HUDEP-2 (cell line): ENCODE measurements around the gene SMOC1.

Experiments
- DNase-seq, 76 experiments: peaks; one replicate each; lab custom pipeline; 2025; ENCODE audit not compliant: unreplicated experiment in 76 of 76; lab: John Stamatoyannopoulos, UW

The SMOC1 gene

DNA sequence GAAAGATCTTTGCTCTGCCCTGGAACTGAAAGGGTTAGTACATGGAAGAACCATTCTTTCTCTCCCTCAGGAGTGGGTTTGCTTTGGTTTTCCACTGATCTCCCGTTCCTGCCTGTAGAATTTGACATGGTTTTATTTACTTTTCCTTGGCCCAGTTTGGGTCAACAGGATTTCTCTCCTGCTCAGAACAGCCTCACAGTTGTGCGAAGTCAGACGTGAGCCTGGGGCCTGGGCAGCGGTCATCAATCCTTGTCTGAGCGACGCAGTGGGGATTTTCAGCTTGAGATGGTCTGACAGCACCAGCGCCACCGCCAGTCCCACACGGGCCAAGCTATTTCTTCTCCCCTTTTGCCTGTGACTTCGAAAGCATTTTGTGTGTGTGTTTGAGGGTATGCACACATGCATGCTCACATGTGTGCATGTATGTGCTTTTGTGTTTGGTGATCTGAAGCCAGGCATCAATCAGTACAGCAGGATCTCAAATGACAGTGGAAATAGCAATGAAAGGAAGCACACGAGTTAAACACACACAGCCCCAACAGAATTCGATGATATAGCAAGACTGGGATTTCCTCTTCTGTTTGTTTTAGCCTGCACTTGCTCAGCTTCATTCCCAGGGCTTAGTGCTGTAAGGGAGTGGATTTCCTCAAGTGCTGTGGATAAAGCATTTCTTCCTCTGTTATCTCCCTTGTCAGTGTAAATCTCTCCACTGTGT lies 58.3 kb downstream of the SMOC1 start:
- DNase-seq, result no peak

DNA sequence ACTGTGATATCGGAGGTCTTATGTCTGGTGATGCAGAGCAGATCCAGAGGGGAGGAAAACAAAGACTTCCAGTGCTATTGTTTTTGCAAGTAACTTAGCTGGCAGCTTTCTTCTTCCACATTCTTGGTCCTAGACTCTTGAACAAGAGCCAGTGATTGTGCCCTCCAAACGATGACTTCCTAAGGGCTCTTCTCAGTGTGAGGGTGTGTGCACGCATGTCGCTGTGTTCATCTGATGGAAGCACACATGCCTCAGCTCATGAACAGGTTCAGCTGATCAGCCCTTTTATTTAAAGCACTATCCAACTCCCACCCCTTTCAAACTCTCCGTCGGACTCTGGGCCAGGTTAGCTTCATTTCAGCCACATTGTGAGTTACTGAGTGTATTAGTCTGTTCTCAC lies 59.5 kb downstream of the SMOC1 start:
- no peak for DNase-seq

DNA sequence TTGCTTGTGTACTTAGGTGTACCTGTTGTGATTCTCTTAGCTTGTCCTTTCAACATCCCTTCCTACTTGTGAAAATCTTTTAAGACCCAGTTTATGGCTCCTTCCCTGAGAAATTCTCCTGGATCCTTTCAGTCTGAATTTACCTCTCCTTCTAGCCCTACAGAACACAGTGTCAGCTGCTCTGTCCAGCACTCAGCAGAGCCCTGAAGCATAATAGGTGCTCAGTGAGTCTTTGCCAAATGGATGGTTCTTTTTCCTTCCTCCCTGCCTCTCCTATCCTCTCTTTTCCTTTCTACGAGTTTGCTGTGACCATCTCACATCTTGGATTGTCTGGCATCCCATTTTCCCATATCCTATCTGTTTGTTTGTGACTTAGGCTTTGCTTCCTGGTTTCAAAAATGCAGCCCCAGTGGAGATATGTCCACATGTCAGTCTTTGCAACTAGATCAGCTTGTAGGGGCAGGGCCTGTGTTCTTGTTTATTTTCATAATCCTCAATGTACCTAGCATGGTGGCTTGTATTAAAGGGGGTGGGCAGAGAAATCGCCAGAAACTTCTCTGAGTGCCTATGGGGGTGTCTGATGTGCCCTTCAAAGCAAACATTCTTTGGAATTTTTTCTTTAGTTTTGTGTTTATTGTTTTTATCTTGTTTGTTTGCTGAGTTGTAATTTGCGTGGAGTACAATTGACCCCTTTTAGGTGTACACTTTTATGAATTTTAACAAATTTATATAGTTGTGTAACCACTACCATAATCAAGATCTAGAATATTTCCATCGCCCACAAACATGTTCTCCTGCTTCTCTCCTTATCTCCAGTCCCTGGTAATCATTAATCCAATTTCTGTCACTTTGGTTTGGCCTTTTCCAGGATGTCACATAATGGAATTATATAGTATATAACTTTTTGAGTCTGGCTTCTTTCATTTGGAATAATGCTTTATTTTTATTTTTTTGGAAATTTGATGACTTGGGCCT lies 62.8 kb downstream of the SMOC1 start:
- no peak for DNase-seq

DNA sequence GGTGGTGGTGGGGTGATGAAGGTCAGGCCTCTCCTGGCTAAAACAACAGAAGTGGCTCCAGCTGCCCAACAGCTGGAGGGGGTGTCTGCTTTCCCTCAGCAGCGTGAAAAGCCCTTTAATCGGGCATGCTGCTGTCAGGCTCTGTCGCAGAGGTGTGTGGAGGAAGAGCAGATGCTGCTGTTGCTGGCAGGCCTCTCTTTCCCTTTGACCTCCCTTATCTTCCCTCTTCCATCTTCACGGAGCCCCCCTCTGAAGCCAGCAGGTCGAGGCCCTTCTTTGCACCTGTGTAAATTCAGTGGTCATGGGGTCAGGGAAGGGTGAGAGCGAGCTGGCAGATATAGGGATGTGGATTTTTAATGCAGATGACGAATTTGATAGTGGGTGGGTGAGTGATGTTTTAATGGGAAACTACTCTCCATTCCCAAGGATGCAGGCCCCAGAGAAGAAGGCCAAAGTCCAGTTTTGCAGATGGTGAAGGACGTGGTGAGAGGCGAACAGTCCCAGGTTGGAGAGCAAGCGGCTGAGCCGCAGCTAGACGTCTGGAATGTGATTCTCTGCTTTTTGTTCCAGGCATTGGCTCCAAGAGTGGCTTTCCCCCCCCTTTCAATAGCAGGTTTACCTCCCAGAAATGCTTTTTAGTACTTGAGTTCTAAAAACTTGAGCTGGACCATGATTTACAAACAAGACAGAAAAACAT lies 64.0 kb downstream of the SMOC1 start:
- no peak for DNase-seq

DNA sequence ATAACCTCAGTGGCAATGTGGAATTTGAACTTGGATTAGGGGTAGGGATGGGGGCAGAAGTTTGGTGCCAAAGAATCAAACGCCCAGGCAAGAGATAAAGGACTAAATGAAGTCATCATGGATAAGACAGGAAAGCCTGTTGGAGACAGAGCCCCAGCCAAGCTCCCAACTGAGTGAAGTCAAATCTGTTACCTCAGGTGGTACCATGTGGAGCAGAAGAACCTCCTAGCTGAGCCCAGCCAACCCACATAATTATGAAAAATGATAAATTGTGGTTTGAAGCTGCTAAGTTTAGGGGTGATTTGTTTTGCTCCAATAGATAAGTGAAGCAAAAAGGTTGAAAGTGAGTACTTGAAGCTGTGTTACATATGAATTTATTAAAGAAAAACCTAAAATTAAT lies 66.1 kb downstream of the SMOC1 start:
- DNase-seq, result no peak

DNA sequence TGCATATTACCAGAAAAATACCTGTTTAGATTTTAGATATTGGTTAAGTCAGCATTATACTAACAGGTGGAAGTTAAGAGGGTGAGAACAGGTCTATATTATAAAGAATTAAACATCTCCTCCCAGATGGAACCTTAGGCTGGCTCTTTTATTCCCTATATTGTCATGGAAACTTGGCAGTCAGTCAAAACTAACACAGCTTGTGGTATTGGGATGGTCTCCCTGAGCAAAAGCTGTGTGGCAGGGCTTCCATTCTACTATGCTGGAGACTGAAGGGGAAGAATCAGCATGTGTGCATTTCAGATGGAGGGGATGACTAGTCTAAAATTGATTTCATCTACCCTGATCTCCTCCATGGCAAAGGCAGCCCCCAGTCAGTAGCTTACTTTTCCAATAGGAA lies 66.7 kb downstream of the SMOC1 start:
- no peak for DNase-seq

GRCh38 chr14:69948351-69948750 lies 69.1 kb downstream of the SMOC1 start:
- DNase-seq, result no peak

GRCh38 chr14:69951263-69951662 lies 72.0 kb downstream of the SMOC1 start:
- DNase-seq, result no peak

DNA sequence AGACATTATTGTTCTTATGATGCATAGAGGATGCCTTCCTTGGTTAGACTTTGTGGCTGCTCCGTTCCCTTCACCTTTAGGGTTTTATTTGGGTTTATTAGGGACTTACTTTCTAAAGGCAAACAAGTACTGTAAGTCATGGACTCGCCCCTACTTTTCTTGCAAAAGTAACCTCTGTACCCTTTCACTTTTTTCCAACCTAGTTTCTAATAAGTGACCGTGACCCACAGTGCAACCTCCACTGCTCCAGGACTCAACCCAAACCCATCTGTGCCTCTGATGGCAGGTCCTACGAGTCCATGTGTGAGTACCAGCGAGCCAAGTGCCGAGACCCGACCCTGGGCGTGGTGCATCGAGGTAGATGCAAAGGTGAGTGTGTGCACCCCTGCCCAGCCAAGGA lies 72.7 kb downstream of the SMOC1 start:
- no peak for DNase-seq

- DNase-seq, result no peak
Measured at GRCh38 chr14:69953266-69953915, 74.2 kb downstream of the SMOC1 start.

DNA sequence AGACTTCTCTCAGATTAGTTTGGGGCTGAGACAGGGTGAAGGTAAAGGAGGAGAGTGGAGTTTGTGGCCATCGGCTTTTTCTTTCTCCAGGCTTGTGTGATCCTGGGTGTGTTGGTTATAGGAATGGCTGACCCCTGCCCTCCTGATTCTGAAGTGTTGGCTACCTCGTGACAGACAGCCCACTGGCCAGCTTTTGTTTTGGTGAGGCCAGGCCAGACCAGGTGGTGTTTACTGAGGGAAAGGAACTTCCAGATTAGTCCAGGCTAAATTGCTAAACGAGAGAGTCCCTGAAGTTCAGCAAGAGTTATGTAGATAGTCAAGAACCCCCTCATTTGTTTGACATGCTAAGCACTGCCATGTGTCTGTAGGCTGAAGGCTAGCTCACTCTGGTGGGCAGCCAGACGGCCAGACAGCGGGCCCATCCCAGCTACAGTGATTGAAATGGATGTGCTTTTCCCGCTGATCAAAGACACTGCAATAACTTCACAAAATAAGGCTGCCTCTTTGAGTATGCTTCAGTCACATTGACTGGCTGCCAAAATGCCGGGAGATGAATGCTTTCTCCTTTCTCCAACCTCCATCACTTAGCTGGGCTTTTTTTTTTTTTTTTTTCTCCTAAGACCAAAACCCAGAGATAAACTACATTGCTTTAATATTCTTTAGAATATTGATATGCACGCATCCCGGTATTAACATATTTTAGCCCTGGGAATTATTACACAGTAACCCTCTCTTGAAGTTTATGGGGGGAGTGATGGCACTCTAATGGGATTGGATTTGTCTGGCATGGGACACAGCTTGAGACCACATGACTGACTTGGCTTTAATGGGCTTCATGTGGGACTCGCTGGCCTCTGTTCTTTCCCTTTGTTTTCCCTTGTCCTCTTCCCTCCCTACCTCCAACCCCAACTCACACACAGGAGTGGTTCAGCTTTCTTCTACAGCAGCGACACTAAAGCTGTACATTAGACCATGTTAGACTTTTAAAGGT lies 76.9 kb downstream of the SMOC1 start:
- DNase-seq, result no peak

GRCh38 chr14:69956970-69957369 lies 77.8 kb downstream of the SMOC1 start:
- no peak for DNase-seq

- no peak for DNase-seq
Measured at GRCh38 chr14:69957986-69958385, 78.8 kb downstream of the SMOC1 start.

GRCh38 chr14:69959136-69959535 lies 79.9 kb downstream of the SMOC1 start:
- DNase-seq, result no peak

GRCh38 chr14:69960296-69960695 lies 81.1 kb downstream of the SMOC1 start:
- DNase-seq, result no peak

- no peak for DNase-seq
Measured at GRCh38 chr14:69963966-69964365, 84.8 kb downstream of the SMOC1 start.

- DNase-seq, result no peak
Measured at GRCh38 chr14:69964841-69965240, 85.6 kb downstream of the SMOC1 start.

DNA sequence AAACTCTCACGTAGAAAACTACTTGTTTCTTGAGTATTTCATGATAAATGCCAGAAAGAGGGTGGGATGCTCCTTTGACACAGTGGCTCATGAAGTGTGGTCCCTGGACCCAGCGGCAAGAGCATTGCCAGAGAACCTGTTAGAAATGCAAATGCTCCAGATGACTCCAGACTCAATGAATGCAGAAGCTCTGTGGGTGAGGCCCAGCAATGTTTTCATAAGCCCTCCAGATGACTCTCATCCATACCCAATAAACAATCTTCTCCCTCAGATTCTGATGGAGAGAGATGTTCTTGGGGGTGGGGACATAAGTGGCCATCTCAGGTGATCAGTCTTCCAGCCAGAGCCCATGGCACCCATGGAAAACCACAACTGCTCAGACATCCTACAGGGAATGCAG lies 88.9 kb downstream of the SMOC1 start:
- DNase-seq, result no peak

DNA sequence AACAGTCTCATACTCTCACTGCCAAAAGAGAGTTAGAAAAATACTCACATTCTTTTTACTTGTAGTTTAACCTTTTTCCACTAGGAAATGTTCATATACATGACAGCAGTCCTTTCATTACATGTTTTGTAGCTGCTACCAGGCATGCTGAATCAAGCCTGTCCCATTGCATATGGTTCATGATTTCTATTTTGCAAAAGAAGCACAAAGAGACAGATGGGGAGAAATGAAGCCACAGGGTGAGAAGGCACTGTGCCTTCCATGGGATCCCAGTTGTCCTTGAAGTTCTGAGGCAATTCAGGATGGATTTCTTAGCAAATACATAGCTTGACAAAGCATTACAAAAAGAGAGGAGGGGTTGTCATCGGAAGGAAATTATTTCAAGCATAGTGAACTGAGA lies 89.5 kb downstream of the SMOC1 start:
- no peak for DNase-seq

- no peak for DNase-seq
Measured at GRCh38 chr14:69972755-69973154, 93.5 kb downstream of the SMOC1 start.
